Nephron progenitor cell (in vitro differentiated cells): ENCODE results near the gene SIRT4.
"Not testable (repeated sequence)": the region's sequence is repeated elsewhere in the genome, so short reads cannot be mapped to it uniquely, and the experiment has no call there.

Experiments used
- DNase-seq: peaks from one replicate; pipeline ENCODE4 v3.0.0; 2021
- H3K27ac Mint-ChIP-seq: 2 replicates; pipeline ENCODE4 v1.8.0; 2021; ENCODE audit warnings: mild to moderate bottlenecking, moderate library complexity, mixed read lengths
- H3K27me3 Mint-ChIP-seq: 2 replicates; pipeline ENCODE4 v1.8.0; 2021; ENCODE audit warnings: mild to moderate bottlenecking, low read depth, mixed read lengths; ENCODE audit not compliant: poor library complexity
- H3K36me3 Mint-ChIP-seq: 2 replicates; pipeline ENCODE4 v1.8.0; 2021; ENCODE audit warnings: low read depth, mixed read lengths
- H3K4me1 Mint-ChIP-seq: 2 replicates; pipeline ENCODE4 v1.8.0; 2021; ENCODE audit warnings: mixed read lengths
- H3K4me3 Mint-ChIP-seq: 2 replicates; pipeline ENCODE4 v1.8.0; 2021; ENCODE audit warnings: mild to moderate bottlenecking, moderate library complexity, mixed read lengths
- H3K9me3 Mint-ChIP-seq: 2 replicates; pipeline ENCODE4 v1.8.0; 2021; ENCODE audit warnings: mild to moderate bottlenecking, moderate library complexity, mixed read lengths
- TF ChIP-seq, protein P1 (sequence below): fragments of 200-600 bp; sonication (generic); IDR thresholded peaks from 2 replicates; pipeline ENCODE4 v1.5.0; 2021; ENCODE audit warnings: antibody characterized with exemption

Gene SIRT4

GRCh38 chr12:120301962-120302815 is at the start of gene SIRT4:
TSS of gene SIRT4 (plus strand) at chr12:120302321. CDS start at chr12:120303562, 1,241 bp downstream.
- Mint-ChIP-seq H3K27ac (peak within 1 kb of the TSS; percentile 96), H3K9me3 (no peaks in the 10 kb centered on the region), H3K4me1 (peaks cover 18% of the 10 kb centered on the region), H3K36me3 (no peaks in the 10 kb centered on the region), H3K4me3 (peak within 1 kb of the TSS; percentile 94), H3K27me3 (peaks cover 4% of the 10 kb centered on the region)
- TF ChIP-seq, protein P1, sequence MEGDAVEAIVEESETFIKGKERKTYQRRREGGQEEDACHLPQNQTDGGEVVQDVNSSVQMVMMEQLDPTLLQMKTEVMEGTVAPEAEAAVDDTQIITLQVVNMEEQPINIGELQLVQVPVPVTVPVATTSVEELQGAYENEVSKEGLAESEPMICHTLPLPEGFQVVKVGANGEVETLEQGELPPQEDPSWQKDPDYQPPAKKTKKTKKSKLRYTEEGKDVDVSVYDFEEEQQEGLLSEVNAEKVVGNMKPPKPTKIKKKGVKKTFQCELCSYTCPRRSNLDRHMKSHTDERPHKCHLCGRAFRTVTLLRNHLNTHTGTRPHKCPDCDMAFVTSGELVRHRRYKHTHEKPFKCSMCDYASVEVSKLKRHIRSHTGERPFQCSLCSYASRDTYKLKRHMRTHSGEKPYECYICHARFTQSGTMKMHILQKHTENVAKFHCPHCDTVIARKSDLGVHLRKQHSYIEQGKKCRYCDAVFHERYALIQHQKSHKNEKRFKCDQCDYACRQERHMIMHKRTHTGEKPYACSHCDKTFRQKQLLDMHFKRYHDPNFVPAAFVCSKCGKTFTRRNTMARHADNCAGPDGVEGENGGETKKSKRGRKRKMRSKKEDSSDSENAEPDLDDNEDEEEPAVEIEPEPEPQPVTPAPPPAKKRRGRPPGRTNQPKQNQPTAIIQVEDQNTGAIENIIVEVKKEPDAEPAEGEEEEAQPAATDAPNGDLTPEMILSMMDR: peak; percentile 74
- peak; percentile 88 for DNase-seq

DNA sequence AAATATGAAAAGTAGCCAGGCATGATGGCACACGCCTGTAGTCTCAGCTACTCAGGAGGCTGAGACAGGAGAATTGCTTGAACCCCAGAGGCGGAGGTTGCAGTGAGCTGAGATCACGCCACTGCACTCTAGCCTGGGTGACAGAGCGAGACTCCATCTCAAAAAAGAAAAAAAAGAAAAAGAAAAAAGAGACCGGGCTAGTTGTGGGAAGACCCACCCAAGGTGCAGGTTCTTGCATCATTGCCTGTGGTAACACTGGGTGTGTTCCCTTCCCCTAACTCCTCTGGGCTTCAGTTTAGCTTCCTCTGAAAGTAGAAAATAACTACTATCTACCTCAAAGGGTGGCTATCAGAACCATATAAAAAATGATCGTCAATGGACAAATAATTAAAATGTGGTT is 48.8 kb upstream of the SIRT4 start:
- DNase-seq, H3K27me3 Mint-ChIP-seq, H3K4me3 Mint-ChIP-seq, H3K9me3 Mint-ChIP-seq: not testable (repeated sequence)
- H3K27ac Mint-ChIP-seq: peak overlapping the region; percentile 38
- H3K4me1 Mint-ChIP-seq: peaks cover 50% of the 10 kb centered on the region
- H3K36me3 Mint-ChIP-seq: peaks cover 13% of the 10 kb centered on the region

DNA sequence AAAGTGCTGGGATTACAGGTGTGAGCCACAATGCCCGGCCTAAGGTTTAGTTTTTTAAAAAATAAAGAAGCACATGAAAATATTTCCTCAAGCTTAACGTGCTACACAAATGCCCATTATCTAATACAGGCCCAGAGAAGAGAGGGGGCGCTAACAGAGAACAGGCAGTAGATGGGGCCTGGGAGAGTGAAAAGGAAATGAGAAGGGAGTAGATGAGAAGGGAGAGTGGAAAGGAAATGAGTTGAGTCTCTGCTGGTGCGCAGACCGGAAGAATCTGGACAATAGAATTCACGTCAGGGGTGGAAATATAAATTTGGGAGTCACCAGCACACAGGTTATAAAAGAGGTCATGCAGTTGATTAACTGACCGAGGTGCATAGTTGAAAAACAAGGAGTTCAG is 47.3 kb upstream of the SIRT4 start:
- H3K4me1 Mint-ChIP-seq: peaks cover 48% of the 10 kb centered on the region
- TF ChIP-seq, protein P1: no peak
- no peak overlapping the region for H3K4me3 Mint-ChIP-seq
- DNase-seq: no peak
- peaks cover 3% of the 10 kb centered on the region for H3K27me3 Mint-ChIP-seq
- H3K9me3 Mint-ChIP-seq: no peaks in the 10 kb centered on the region
- peaks cover 13% of the 10 kb centered on the region for H3K36me3 Mint-ChIP-seq
- H3K27ac Mint-ChIP-seq: no peak overlapping the region

- DNase-seq: no peak
- Mint-ChIP-seq H3K36me3 (peaks cover 13% of the 10 kb centered on the region), H3K4me1 (peaks cover 54% of the 10 kb centered on the region), H3K9me3 (no peaks in the 10 kb centered on the region), H3K4me3 (no peak overlapping the region), H3K27me3 (peaks cover 3% of the 10 kb centered on the region), H3K27ac (peak overlapping the region; percentile 5)
- TF ChIP-seq, protein P1: no peak
Measured at GRCh38 chr12:120257041-120257821, 44.9 kb upstream of the SIRT4 start.

DNA sequence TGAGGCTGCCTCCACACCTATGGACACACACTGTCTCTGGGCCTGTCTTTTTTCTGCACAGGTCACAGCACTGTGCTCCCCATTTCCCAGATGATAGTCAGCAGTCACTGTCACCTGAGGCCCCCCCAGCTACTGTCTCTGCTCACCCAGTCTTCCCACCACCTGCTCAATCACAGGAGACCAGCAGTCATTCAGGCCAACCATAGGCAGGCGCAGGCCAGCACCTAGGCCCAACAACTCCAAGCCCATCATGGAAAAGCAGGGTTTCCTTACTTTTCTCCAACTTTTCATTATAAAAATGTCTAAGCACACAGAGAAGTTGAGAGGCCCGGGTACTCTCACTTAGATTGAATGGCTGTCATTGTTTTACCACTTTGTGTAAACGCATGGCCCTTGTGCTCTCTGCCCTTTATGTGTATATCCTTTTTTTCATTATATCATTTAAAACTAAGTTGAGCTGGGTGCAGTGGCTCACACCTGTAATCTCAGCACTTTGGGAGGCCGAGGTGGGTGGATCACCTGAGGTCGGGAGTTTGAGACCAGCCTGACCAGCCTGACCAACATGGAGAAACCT is 43.7 kb upstream of the SIRT4 start:
- Mint-ChIP-seq H3K9me3 (no peaks in the 10 kb centered on the region), H3K36me3 (peaks cover 13% of the 10 kb centered on the region), H3K4me3 (no peak overlapping the region), H3K4me1 (peaks cover 65% of the 10 kb centered on the region), H3K27me3 (peaks cover 3% of the 10 kb centered on the region), H3K27ac (peak overlapping the region; percentile 48)
- DNase-seq: no peak
- TF ChIP-seq, protein P1: no peak
